C4-2B (cell line): Measurements from ENCODE around the gene ATM.

Source experiments
- ZFX ChIP-seq: fragments of 450-650 bp; IDR thresholded peaks from 2 replicates; pipeline ENCODE4 v1.6.1; 2017
- TF ChIP-seq, protein P1 (sequence below): fragments of 450-650 bp; conservative IDR thresholded peaks from 2 replicates; pipeline ENCODE4 v1.5.1; 2017; ENCODE audit warnings: mild to moderate bottlenecking

DNA sequence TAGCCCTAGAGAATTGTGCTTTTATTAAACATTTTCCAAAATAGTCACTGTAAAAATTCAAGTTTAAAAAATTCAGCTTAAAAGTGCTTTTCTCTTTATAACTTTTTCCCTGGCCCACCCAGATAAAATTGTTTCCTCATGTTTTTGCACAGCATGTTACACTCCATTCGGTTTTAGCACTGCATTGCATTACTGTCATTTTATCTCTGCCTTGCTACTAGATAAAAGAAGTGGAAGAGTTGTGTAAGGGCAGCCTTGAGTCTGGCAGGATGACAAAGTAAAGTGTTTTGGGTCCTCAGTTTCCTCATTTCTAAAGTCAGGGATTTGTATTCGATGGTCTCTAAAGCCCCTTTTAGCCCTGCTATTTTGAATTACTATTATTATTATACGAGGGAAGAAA is 99.8 kb downstream of the ATM start:
- TF ChIP-seq, protein P1, sequence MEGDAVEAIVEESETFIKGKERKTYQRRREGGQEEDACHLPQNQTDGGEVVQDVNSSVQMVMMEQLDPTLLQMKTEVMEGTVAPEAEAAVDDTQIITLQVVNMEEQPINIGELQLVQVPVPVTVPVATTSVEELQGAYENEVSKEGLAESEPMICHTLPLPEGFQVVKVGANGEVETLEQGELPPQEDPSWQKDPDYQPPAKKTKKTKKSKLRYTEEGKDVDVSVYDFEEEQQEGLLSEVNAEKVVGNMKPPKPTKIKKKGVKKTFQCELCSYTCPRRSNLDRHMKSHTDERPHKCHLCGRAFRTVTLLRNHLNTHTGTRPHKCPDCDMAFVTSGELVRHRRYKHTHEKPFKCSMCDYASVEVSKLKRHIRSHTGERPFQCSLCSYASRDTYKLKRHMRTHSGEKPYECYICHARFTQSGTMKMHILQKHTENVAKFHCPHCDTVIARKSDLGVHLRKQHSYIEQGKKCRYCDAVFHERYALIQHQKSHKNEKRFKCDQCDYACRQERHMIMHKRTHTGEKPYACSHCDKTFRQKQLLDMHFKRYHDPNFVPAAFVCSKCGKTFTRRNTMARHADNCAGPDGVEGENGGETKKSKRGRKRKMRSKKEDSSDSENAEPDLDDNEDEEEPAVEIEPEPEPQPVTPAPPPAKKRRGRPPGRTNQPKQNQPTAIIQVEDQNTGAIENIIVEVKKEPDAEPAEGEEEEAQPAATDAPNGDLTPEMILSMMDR = no peak
- TF ChIP-seq ZFX = no peak
